Islet of Langerhans (tissue), 1 donor: Measurements from ENCODE around the gene PDCD6IP.
"Not testable (repeated sequence)": the region's sequence is repeated elsewhere in the genome, so short reads cannot be mapped to it uniquely, and the experiment has no call there.

Experiments
- FAIRE-seq: peaks from one replicate; lab custom pipeline; 2011; peaks lifted over from hg19 to GRCh38; lab: Jason Lieb, UNC

PDCD6IP gene

GRCh38 chr3:33850599-33850998 is 52.2 kb downstream of the PDCD6IP start:
- not testable (repeated sequence) for FAIRE-seq

- not testable (repeated sequence) for FAIRE-seq
These were observed 57.0 kb downstream of the PDCD6IP start for GRCh38 chr3:33855407-33855806.

- FAIRE-seq, result no peak
These were observed 57.6 kb downstream of the PDCD6IP start for GRCh38 chr3:33855884-33856546.

- not testable (repeated sequence) for FAIRE-seq
These were observed 59.3 kb downstream of the PDCD6IP start for GRCh38 chr3:33857701-33858100.

- FAIRE-seq, result no peak
These were observed 59.7 kb downstream of the PDCD6IP start for GRCh38 chr3:33858131-33858530.

GRCh38 chr3:33860373-33861050 is 62.1 kb downstream of the PDCD6IP start:
- peak; percentile 60 for FAIRE-seq

- no peak for FAIRE-seq
These were observed 66.7 kb downstream of the PDCD6IP start for GRCh38 chr3:33865133-33865532.

- FAIRE-seq, result no peak
These were observed 69.9 kb downstream of the PDCD6IP start for GRCh38 chr3:33868309-33868708.

GRCh38 chr3:33869977-33870376 is 71.5 kb downstream of the PDCD6IP start:
- no peak for FAIRE-seq

GRCh38 chr3:33874815-33875214 is 76.4 kb downstream of the PDCD6IP start:
- no peak for FAIRE-seq

- FAIRE-seq, result no peak
These were observed 77.2 kb downstream of the PDCD6IP start for GRCh38 chr3:33875680-33876079.

GRCh38 chr3:33877187-33877586 is 78.8 kb downstream of the PDCD6IP start:
- no peak for FAIRE-seq

GRCh38 chr3:33879540-33879939 is 81.1 kb downstream of the PDCD6IP start:
- FAIRE-seq, result no peak

GRCh38 chr3:33881156-33882064 is 83.0 kb downstream of the PDCD6IP start:
- FAIRE-seq, result no peak

- no peak for FAIRE-seq
These were observed 83.9 kb downstream of the PDCD6IP start for GRCh38 chr3:33882296-33882695.

- FAIRE-seq, result peak; percentile 58
These were observed 85.1 kb downstream of the PDCD6IP start for GRCh38 chr3:33883538-33883950.

- no peak for FAIRE-seq
These were observed 85.6 kb downstream of the PDCD6IP start for GRCh38 chr3:33883951-33884561.

- FAIRE-seq, result no peak
These were observed 86.3 kb downstream of the PDCD6IP start for GRCh38 chr3:33884701-33885100.

- FAIRE-seq, result no peak
These were observed 87.1 kb downstream of the PDCD6IP start for GRCh38 chr3:33885496-33885895.

GRCh38 chr3:33886015-33886414 is 87.6 kb downstream of the PDCD6IP start:
- FAIRE-seq, result no peak

GRCh38 chr3:33887478-33887877 is 89.0 kb downstream of the PDCD6IP start:
- FAIRE-seq, result no peak

- no peak for FAIRE-seq
These were observed 91.1 kb downstream of the PDCD6IP start for GRCh38 chr3:33889394-33890039.
